H9 (cell line): ENCODE data around the gene KRTAP19-3. TPM values are rescaled to one million over a fixed set of nuclear protein-coding genes. Genes with fewer than 3 reads are reported as not detected.

Source experiments
- DNase-seq: peaks from one replicate; pipeline ENCODE4 v3.0.0-alpha.2; 2017
- H2AFZ ChIP-seq: one replicate; pipeline ENCODE4 v1.6.1; 2013; ENCODE audit warnings: mild to moderate bottlenecking, low read length, control low read depth, moderate library complexity
- H2AK5ac ChIP-seq: 2 replicates; pipeline ENCODE4 v1.6.1; 2013; ENCODE audit warnings: low read length, control low read depth, mixed read lengths; ENCODE audit not compliant: insufficient read length
- H2BK120ac ChIP-seq: one replicate; pipeline ENCODE4 v1.6.1; 2013; ENCODE audit warnings: low read depth, mild to moderate bottlenecking, low read length, control low read depth, inconsistent platforms; ENCODE audit not compliant: poor library complexity, severe bottlenecking
- H2BK12ac ChIP-seq: 2 replicates; pipeline ENCODE4 v1.6.1; 2013; ENCODE audit warnings: low read length, control low read depth, mixed read lengths, low read depth; ENCODE audit not compliant: insufficient read length
- H2BK15ac ChIP-seq: 2 replicates; pipeline ENCODE4 v1.6.1; 2013; ENCODE audit warnings: low read depth, low read length, control low read depth
- H2BK20ac ChIP-seq: one replicate; pipeline ENCODE4 v1.6.1; 2013; ENCODE audit warnings: low read depth, mild to moderate bottlenecking, low read length, control low read depth, inconsistent platforms; ENCODE audit not compliant: poor library complexity, severe bottlenecking
- H2BK5ac ChIP-seq: 2 replicates; pipeline ENCODE4 v1.6.1; 2013; ENCODE audit warnings: low read length, control low read depth, mixed read lengths; ENCODE audit not compliant: insufficient read length
- H3K14ac ChIP-seq: 2 replicates; pipeline ENCODE4 v1.6.1; 2013; ENCODE audit warnings: low read length, control low read depth; ENCODE audit not compliant: insufficient read depth
- H3K18ac ChIP-seq: 2 replicates; pipeline ENCODE4 v1.6.1; 2013; ENCODE audit warnings: low read depth, mild to moderate bottlenecking, mixed read lengths, low read length, control low read depth; ENCODE audit not compliant: insufficient read length
- H3K23ac ChIP-seq: 2 replicates; pipeline ENCODE4 v1.6.1; 2013; ENCODE audit warnings: low read length, control low read depth, mixed read lengths, low read depth; ENCODE audit not compliant: insufficient read length
- H3K23me2 ChIP-seq: 2 replicates; pipeline ENCODE4 v1.6.1; 2013; ENCODE audit warnings: low read depth, mild to moderate bottlenecking, mixed read lengths, low read length, control low read depth; ENCODE audit not compliant: insufficient read length, poor library complexity, severe bottlenecking
- H3K27ac ChIP-seq: 2 replicates; pipeline ENCODE4 v1.5.1; 2013; ENCODE audit warnings: low read length, control low read depth, mixed read lengths, low read depth; ENCODE audit not compliant: insufficient read length
- H3K27me3 ChIP-seq: 2 replicates; pipeline ENCODE4 v1.6.1; 2013; ENCODE audit warnings: low read length, control low read depth, inconsistent platforms; ENCODE audit not compliant: insufficient read depth
- H3K4ac ChIP-seq: 2 replicates; pipeline ENCODE4 v1.6.1; 2013; ENCODE audit warnings: low read depth, mild to moderate bottlenecking, control low read depth, inconsistent platforms, low read length, moderate library complexity
- H3K4me1 ChIP-seq: 2 replicates; pipeline ENCODE4 v1.6.1; 2013; ENCODE audit warnings: low read length, control low read depth, inconsistent platforms; ENCODE audit not compliant: insufficient read depth
- H3K4me2 ChIP-seq: 2 replicates; pipeline ENCODE4 v1.6.1; 2013; ENCODE audit warnings: low read length, control low read depth, mixed read lengths; ENCODE audit not compliant: insufficient read length, insufficient read depth
- H3K56ac ChIP-seq: 2 replicates; pipeline ENCODE4 v1.6.1; 2013; ENCODE audit warnings: low read depth, mild to moderate bottlenecking, mixed read lengths, low read length, control low read depth; ENCODE audit not compliant: insufficient read length
- H3K79me1 ChIP-seq: 2 replicates; pipeline ENCODE4 v1.6.1; 2013; ENCODE audit warnings: low read depth, mild to moderate bottlenecking, moderate library complexity, low read length, control low read depth, inconsistent platforms; ENCODE audit not compliant: insufficient read depth, poor library complexity, severe bottlenecking
- H3K79me2 ChIP-seq: 2 replicates; pipeline ENCODE4 v1.6.1; 2013; ENCODE audit warnings: low read length, control low read depth, inconsistent platforms; ENCODE audit not compliant: insufficient read depth
- H3K9ac ChIP-seq: 2 replicates; pipeline ENCODE4 v1.6.1; 2013; ENCODE audit warnings: low read length, control low read depth, mixed read lengths; ENCODE audit not compliant: insufficient read length; ENCODE audit errors: extremely low read depth
- H3K9me3 ChIP-seq: one replicate; pipeline ENCODE4 v1.6.1; 2013; ENCODE audit warnings: low read depth, low read length, inconsistent platforms; ENCODE audit not compliant: control insufficient read depth
- H3T11ph ChIP-seq: one replicate; pipeline ENCODE4 v1.6.1; 2013; ENCODE audit warnings: mild to moderate bottlenecking, low read length, control low read depth, inconsistent platforms
- H4K20me1 ChIP-seq: one replicate; pipeline ENCODE4 v1.6.1; 2013; ENCODE audit not compliant: control insufficient read depth, insufficient read length, insufficient read depth
- H4K5ac ChIP-seq: 2 replicates; pipeline ENCODE4 v1.6.1; 2013; ENCODE audit warnings: low read depth, mild to moderate bottlenecking, mixed read lengths, low read length, control low read depth; ENCODE audit not compliant: insufficient read length
- H4K8ac ChIP-seq: replicated peaks from 2 replicates; pipeline ENCODE4 v1.6.1; 2013; ENCODE audit warnings: low read length, control low read depth, mixed read lengths, low read depth; ENCODE audit not compliant: insufficient read length
- H4K91ac ChIP-seq: 2 replicates; pipeline ENCODE4 v1.6.1; 2013; ENCODE audit warnings: low read depth, mild to moderate bottlenecking, moderate library complexity, mixed read lengths, low read length, control low read depth; ENCODE audit not compliant: insufficient read length
- H3K27ac Mint-ChIP-seq, 3 experiments: 2 replicates in 2 of 3; 3 replicates in 1 of 3; pipeline ENCODE4 v1.8.0; 2020 to 2021; ENCODE audit warnings: mixed read lengths in 3 of 3, mild to moderate bottlenecking in 1 of 3, moderate library complexity in 1 of 3
- H3K27me3 Mint-ChIP-seq: 2 replicates; pipeline ENCODE4 v1.8.0; 2021; ENCODE audit warnings: low read depth, mild to moderate bottlenecking, moderate library complexity, mixed read lengths
- H3K36me3 Mint-ChIP-seq, 3 experiments: 2 replicates in 2 of 3; 3 replicates in 1 of 3; pipeline ENCODE4 v1.8.0; 2020 to 2021; ENCODE audit warnings: low read depth in 3 of 3, mixed read lengths in 3 of 3; ENCODE audit not compliant: insufficient read depth in 1 of 3
- H3K4me1 Mint-ChIP-seq, 2 experiments: 2 replicates each; pipeline ENCODE4 v1.8.0; 2020; ENCODE audit warnings: mixed read lengths in 2 of 2
- H3K4me3 Mint-ChIP-seq, 2 experiments: 2 replicates in 1 of 2; 3 replicates in 1 of 2; pipeline ENCODE4 v1.8.0; 2020 to 2021; ENCODE audit warnings: mild to moderate bottlenecking in 2 of 2, mixed read lengths in 2 of 2, moderate library complexity in 1 of 2
- H3K9me3 Mint-ChIP-seq, 2 experiments: 2 replicates in 1 of 2; 3 replicates in 1 of 2; pipeline ENCODE4 v1.8.0; 2020; ENCODE audit warnings: mild to moderate bottlenecking in 2 of 2, mixed read lengths in 2 of 2, moderate library complexity in 1 of 2
- CTCF ChIP-seq: fragments of 200-600 bp; sonication (generic); conservative IDR thresholded peaks from 3 replicates; pipeline ENCODE4 v1.8.0; 2021; ENCODE audit warnings: antibody characterized with exemption, mild to moderate bottlenecking
- WGBS: extraction: QIAGEN DNeasy Blood & Tissue Kit; methylation state at CpG from one replicate; pipeline ENCODE4 v1.1.7; 2013; ENCODE audit warnings: missing lambda C conversion rate, low lambda C conversion rate, mixed read lengths; ENCODE audit not compliant: insufficient read length; ENCODE audit errors: extremely low coverage; 5-methylcytosine and 5-hydroxymethylcytosine counted together
- total RNA-seq: library from RNA; stranded (reverse); gene quantifications from 2 replicates; pipeline ENCODE4 v1.2.1, GENCODE V29; 2021

Gene KRTAP19-3
- total RNA-seq, 1 experiment from 2014 or later, result not detected

- no peak within 1 kb of the TSS for H3K27ac ChIP-seq
- no peak within 1 kb of the TSS for H2BK120ac ChIP-seq
- H2BK5ac ChIP-seq, result no peak within 1 kb of the TSS
- no peak for DNase-seq
- H3K23ac ChIP-seq, result no peak within 1 kb of the TSS
- no peak within 1 kb of the TSS for H3K18ac ChIP-seq
- H3K4me3 Mint-ChIP-seq, result no peak within 1 kb of the TSS
- peak within 1 kb of the TSS in 1 of 3 experiments; percentile 65; a peak in 1 of 7 replicates for H3K27ac Mint-ChIP-seq
- no peak within 1 kb of the TSS for H2BK15ac ChIP-seq
- H2AFZ ChIP-seq, result no peak within 1 kb of the TSS
- no peak within 1 kb of the TSS for H2BK20ac ChIP-seq
- no peak within 1 kb of the TSS for H4K5ac ChIP-seq
- no peaks in the 10 kb centered on the region for H3K4me1 ChIP-seq
- H2BK12ac ChIP-seq, result no peak within 1 kb of the TSS
- no peaks in the 10 kb centered on the region for H4K20me1 ChIP-seq
- no peak within 1 kb of the TSS for H3K4me2 ChIP-seq
- no CpG with 5 or more reads among the region's 7 CpGs for WGBS
- H3K9me3 ChIP-seq, result peaks cover under 1% of the 10 kb centered on the region
- H3K27me3 ChIP-seq, result no peaks in the 10 kb centered on the region
- peaks cover under 1 to 4% (median 2%) of the 10 kb centered on the region in 3 experiments; a peak in 2 of 7 replicates for H3K36me3 Mint-ChIP-seq
- H3K9ac ChIP-seq, result no peak within 1 kb of the TSS
- no peak within 1 kb of the TSS for H3K14ac ChIP-seq
- no peaks in the 10 kb centered on the region for H3K79me1 ChIP-seq
- no peak within 1 kb of the TSS for H2AK5ac ChIP-seq
- peaks cover 2 to 3% of the 10 kb centered on the region in 2 experiments; a peak in 1 of 5 replicates for H3K9me3 Mint-ChIP-seq
- TF ChIP-seq CTCF, result no peak
- no peak within 1 kb of the TSS for H3T11ph ChIP-seq
- no peak within 1 kb of the TSS for H3K56ac ChIP-seq
- H3K79me2 ChIP-seq, result no peaks in the 10 kb centered on the region
- H3K4ac ChIP-seq, result no peak within 1 kb of the TSS
- H3K4me1 Mint-ChIP-seq, result no peaks in the 10 kb centered on the region
- no peak within 1 kb of the TSS for H4K8ac ChIP-seq
- no peaks in the 10 kb centered on the region for H3K27me3 Mint-ChIP-seq
- H4K91ac ChIP-seq, result no peak within 1 kb of the TSS
- H3K23me2 ChIP-seq, result no peaks in the 10 kb centered on the region
Measured at GRCh38 chr21:30480145-30480544, 11.7 kb downstream of the KRTAP19-3 start, which contains the start of gene KRTAP19-1. KRTAP19-1 (minus strand) TSS chr21:30480367; CDS start chr21:30480317, 50 bp downstream.
